HL-60 (cell line): ENCODE data around the gene FGF1.

Source experiments
- GABPA ChIP-seq: IDR thresholded peaks from 2 replicates; pipeline ENCODE4 v1.6.1; 2012; ENCODE audit warnings: low read depth
- POLR2AphosphoS5 ChIP-seq: IDR thresholded peaks from 2 replicates; pipeline ENCODE4 v1.6.1; 2012; ENCODE audit warnings: low read depth
- TF ChIP-seq, protein P1 (sequence below): IDR thresholded peaks from one replicate; pipeline ENCODE4 v1.5.1; 2011; ENCODE audit warnings: low read length, control low read depth, inconsistent platforms; ENCODE audit not compliant: insufficient read depth
- TF ChIP-seq, protein P2 (sequence below): IDR thresholded peaks from 2 replicates; pipeline ENCODE4 v1.6.1; 2012; ENCODE audit warnings: low read depth; ENCODE audit not compliant: insufficient replicate concordance

DNA sequence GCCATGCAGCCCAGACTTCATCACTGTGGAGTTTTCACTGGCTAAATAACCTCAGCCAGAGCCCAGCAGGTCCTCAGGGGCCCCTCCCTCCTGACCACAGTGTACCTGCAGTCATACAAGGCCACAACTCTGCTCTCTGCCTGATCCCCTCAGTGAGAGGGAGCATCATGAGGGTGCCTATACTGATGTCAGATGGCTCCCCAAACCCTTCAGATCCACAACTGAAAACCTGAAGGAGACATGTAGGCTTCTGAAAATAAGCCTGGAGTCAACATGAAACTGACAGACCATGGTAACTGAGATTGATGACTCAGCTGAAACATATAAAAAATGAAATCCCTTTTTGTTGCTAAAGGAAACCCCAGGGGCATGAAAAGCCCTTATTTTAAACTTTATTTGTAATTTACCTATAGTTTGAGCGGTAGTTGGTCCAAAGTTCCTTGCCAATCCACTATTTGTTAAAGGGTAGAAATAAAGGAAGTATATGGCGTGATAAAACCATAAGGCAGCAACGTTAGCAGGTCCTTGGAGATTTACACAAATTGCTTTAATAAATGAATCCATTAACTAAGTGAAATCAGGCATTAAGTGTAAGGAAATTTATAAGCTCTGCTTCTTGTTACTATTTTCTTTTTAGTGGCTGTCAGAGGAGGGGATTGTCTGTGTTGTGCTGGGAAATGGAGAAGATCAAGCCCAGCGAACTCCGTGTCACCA lies 68.3 kb downstream of the FGF1 start:
- TF ChIP-seq, protein P1, sequence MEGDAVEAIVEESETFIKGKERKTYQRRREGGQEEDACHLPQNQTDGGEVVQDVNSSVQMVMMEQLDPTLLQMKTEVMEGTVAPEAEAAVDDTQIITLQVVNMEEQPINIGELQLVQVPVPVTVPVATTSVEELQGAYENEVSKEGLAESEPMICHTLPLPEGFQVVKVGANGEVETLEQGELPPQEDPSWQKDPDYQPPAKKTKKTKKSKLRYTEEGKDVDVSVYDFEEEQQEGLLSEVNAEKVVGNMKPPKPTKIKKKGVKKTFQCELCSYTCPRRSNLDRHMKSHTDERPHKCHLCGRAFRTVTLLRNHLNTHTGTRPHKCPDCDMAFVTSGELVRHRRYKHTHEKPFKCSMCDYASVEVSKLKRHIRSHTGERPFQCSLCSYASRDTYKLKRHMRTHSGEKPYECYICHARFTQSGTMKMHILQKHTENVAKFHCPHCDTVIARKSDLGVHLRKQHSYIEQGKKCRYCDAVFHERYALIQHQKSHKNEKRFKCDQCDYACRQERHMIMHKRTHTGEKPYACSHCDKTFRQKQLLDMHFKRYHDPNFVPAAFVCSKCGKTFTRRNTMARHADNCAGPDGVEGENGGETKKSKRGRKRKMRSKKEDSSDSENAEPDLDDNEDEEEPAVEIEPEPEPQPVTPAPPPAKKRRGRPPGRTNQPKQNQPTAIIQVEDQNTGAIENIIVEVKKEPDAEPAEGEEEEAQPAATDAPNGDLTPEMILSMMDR, result no peak
- TF ChIP-seq POLR2AphosphoS5 (no peak), GABPA (no peak)
- TF ChIP-seq, protein P2, sequence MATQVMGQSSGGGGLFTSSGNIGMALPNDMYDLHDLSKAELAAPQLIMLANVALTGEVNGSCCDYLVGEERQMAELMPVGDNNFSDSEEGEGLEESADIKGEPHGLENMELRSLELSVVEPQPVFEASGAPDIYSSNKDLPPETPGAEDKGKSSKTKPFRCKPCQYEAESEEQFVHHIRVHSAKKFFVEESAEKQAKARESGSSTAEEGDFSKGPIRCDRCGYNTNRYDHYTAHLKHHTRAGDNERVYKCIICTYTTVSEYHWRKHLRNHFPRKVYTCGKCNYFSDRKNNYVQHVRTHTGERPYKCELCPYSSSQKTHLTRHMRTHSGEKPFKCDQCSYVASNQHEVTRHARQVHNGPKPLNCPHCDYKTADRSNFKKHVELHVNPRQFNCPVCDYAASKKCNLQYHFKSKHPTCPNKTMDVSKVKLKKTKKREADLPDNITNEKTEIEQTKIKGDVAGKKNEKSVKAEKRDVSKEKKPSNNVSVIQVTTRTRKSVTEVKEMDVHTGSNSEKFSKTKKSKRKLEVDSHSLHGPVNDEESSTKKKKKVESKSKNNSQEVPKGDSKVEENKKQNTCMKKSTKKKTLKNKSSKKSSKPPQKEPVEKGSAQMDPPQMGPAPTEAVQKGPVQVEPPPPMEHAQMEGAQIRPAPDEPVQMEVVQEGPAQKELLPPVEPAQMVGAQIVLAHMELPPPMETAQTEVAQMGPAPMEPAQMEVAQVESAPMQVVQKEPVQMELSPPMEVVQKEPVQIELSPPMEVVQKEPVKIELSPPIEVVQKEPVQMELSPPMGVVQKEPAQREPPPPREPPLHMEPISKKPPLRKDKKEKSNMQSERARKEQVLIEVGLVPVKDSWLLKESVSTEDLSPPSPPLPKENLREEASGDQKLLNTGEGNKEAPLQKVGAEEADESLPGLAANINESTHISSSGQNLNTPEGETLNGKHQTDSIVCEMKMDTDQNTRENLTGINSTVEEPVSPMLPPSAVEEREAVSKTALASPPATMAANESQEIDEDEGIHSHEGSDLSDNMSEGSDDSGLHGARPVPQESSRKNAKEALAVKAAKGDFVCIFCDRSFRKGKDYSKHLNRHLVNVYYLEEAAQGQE, result no peak
